ENCODE results near the gene FAM83C.

DNA sequence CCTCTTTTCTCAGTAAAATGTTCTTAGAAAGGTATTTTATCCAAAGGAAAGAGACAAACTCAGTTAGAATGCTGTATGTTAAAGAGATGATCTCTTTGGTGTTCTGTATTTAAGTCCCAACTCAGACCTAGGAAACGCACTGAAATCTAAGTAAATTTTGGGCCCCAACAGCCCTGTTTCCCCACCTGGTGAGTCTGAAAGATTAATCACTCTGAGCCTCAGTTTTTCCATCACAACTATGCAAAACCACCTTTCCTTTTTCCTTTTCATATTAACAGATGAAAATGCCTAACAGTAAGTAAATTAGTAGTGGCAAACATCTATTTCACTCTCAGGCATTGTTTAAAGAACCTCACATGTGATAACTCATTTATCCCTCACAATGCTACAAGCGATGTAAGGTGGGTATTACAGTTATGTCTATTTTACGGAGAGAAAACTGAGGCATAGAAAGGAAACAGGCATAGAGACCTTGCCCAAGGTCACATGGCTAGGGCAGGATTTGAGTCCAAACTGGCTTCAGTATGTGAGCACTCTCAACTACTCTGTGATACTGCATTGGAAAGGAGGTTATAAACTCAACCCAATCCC is 36.0 kb upstream of the FAM83C start:
- TF ChIP-seq, protein P1, sequence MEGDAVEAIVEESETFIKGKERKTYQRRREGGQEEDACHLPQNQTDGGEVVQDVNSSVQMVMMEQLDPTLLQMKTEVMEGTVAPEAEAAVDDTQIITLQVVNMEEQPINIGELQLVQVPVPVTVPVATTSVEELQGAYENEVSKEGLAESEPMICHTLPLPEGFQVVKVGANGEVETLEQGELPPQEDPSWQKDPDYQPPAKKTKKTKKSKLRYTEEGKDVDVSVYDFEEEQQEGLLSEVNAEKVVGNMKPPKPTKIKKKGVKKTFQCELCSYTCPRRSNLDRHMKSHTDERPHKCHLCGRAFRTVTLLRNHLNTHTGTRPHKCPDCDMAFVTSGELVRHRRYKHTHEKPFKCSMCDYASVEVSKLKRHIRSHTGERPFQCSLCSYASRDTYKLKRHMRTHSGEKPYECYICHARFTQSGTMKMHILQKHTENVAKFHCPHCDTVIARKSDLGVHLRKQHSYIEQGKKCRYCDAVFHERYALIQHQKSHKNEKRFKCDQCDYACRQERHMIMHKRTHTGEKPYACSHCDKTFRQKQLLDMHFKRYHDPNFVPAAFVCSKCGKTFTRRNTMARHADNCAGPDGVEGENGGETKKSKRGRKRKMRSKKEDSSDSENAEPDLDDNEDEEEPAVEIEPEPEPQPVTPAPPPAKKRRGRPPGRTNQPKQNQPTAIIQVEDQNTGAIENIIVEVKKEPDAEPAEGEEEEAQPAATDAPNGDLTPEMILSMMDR (IDR thresholded peaks at IDR 0.05; ENCODE audit: low read length): no peak
- no peak for TF ChIP-seq EZH2 (optimal IDR thresholded peaks at IDR 0.05; ENCODE audit: low read depth, low read length)
- TF ChIP-seq EZH2phosphoT487 (IDR thresholded peaks at IDR 0.05; ENCODE audit: low read length): no peak

Measured in MM.1S (cell line).